Pancreas (tissue), 10 donors: Measurements from ENCODE around the gene SPATA33. TPM values are rescaled to one million over a fixed set of nuclear protein-coding genes. Genes with fewer than 3 reads are reported as not detected.
"Not testable (repeated sequence)": the region's sequence is repeated elsewhere in the genome, so short reads cannot be mapped to it uniquely, and the experiment has no call there.

Experiments
- ATAC-seq, 4 donors: fragments of 200-7000 bp; cut with Tn5 transposase; one replicate each; pipeline versions ENCODE4 v1.8.0 to v1.9.1; 2020; ENCODE audit warnings: mild to moderate bottlenecking in 4 of 4, moderate library complexity in 4 of 4
- DNase-seq, 6 donors: peaks; one replicate each; pipeline ENCODE4 v3.0.0-alpha.2; 2020
- FAIRE-seq: peaks from 2 replicates; lab custom pipeline; 2012; peaks lifted over from hg19 to GRCh38; lab: Jason Lieb, UNC
- H3K27ac ChIP-seq, 4 donors: fragments of 200-600 bp; sonication (generic); 1 replicate in 3 of 4; 2 replicates in 1 of 4; pipeline versions ENCODE4 v1.5.0 to v1.8.0; 2020
- H3K27me3 ChIP-seq, 4 donors: fragments of 200-600 bp; one replicate each; pipeline ENCODE4 v1.8.0; 2021
- H3K36me3 ChIP-seq, 3 donors: fragments of 200-600 bp; sonication (generic) in 1 of 3; one replicate each; pipeline versions ENCODE4 v1.5.0 to v1.8.0; 2020 to 2021
- H3K4me1 ChIP-seq, 3 donors: fragments of 200-600 bp; one replicate each; pipeline ENCODE4 v1.8.0; 2021
- H3K4me3 ChIP-seq, 4 donors: fragments of 200-600 bp; sonication (generic) in 2 of 4; one replicate each; pipeline versions ENCODE4 v1.5.0 to v1.8.0; 2020 to 2021
- H3K9me3 ChIP-seq, 4 donors: fragments of 200-600 bp; one replicate each; pipeline ENCODE4 v1.8.0; 2021
- CTCF ChIP-seq, 4 donors: fragments of 200-600 bp; sonication (generic) in 3 of 4; IDR thresholded peaks; one replicate each; pipeline versions ENCODE4 v1.5.0 to v1.8.0; 2021; ENCODE audit warnings: antibody characterized with exemption in 4 of 4
- WGBS, 2 donors: extraction: QIAGEN DNeasy Blood & Tissue Kit; methylation state at CpG; one replicate each; pipeline ENCODE4 v1.1.7; 2013; 5-methylcytosine and 5-hydroxymethylcytosine counted together
- intact Hi-C, 3 donors: fragments of 100-400 bp; cut with DNase I; formaldehyde crosslinking; loops; one replicate each; pipeline versions ENCODE4 v1.11.1 to v1.14.2; 2022
- polyA plus RNA-seq, 2 donors: library from polyadenylated mRNA; stranded (reverse); fragments of 200-250 nt; gene quantifications; one replicate each; pipeline ENCODE4 v1.2.3, GENCODE V29; 2013
- total RNA-seq, 6 donors: library from RNA; stranded (reverse); fragmentation: NEBNext Ultra II Directional in 4 of 6; extraction: Animal tissue kit (Norgen Biotek cat#: 25700) in 4 of 6; gene quantifications; one replicate each; pipeline versions ENCODE4 v1.2.1 to v1.2.4, GENCODE V29; 2021 to 2023
- donor health status: healthy with polysubstance abuse.
- donor health status: DM: no; HTN: no; CAD: no; lungs with moderate emphysema.
- donor health status: DM: no; HTN: no; CAD: no.
- donor health status: control.
- donor health status: control.
- donor health status: Bipolar disorder and iron deficiency.
- donor health status: DM: yes; HTN: yes; CAD: no.
- donor health status: DM: no; HTN: no; CAD: no.
- donor health status: DM: no; HTN: no; CAD: no.
- donor health status: DM: yes; HTN: yes; CAD: no.

The SPATA33 gene
- total and polyA plus RNA-seq, 8 donors, result 2.4 to 9.3 (median 3.8) TPM

GRCh38 chr16:89686520-89687091 lies 29.0 kb downstream of the SPATA33 start, which contains the start of gene CDK10:
Gene CDK10, plus strand, starts transcription at chr16:89686689. Its CDS starts 22 bp downstream, at chr16:89686711.
- no peak for TF ChIP-seq CTCF (IDR thresholded peaks at IDR 0.05)
- peaks cover 9 to 16% (median 12%) of the 10 kb centered on the region in 3 donors for H3K4me1 ChIP-seq
- H3K9me3 ChIP-seq, result no peaks in the 10 kb centered on the region
- 0 to 1% methylated on average over 54 to 67 of the region's 67 CpGs for WGBS, 2 donors
- peak within 1 kb of the TSS; percentile 78 to 91 (median 86) for H3K27ac ChIP-seq
- intact Hi-C loops, result no loop called here
- peak within 1 kb of the TSS; percentile 69 to 100 (median 95) for H3K4me3 ChIP-seq
- no peaks in the 10 kb centered on the region for H3K27me3 ChIP-seq
- peak; percentile 84 to 93 (median 90) for ATAC-seq
- FAIRE-seq, result no peak
- DNase-seq, result peak; percentile 87 to 98 (median 94)
- peaks cover 0 to 13% (median 6%) of the 10 kb centered on the region in 3 donors for H3K36me3 ChIP-seq

GRCh38 chr16:89687092-89687940 lies 29.7 kb downstream of the SPATA33 start:
- FAIRE-seq (no peak), DNase-seq (peak; percentile 79 to 93 (median 86)), ATAC-seq (peak; percentile 89 to 92 (median 90))
- intact Hi-C loops, result no loop called here
- Histone ChIP-seq H3K9me3 (no peaks in the 10 kb centered on the region), H3K4me1 (peaks cover 9 to 16% (median 12%) of the 10 kb centered on the region in 3 donors), H3K36me3 (peaks cover 0 to 18% (median 13%) of the 10 kb centered on the region in 3 donors), H3K27me3 (no peaks in the 10 kb centered on the region), H3K4me3 (peak overlapping the region; percentile 69 to 100 (median 95)), H3K27ac (peak overlapping the region; percentile 78 to 91 (median 86))
- no peak for TF ChIP-seq CTCF (IDR thresholded peaks at IDR 0.05)
- 4 to 5% methylated on average over 42 of the region's 42 CpGs for WGBS, 2 donors

- Histone ChIP-seq H3K27me3 (no peaks in the 10 kb centered on the region), H3K27ac (peak overlapping the region in 1 of 4 donors; percentile 87), H3K4me3 (no peak overlapping the region), H3K4me1 (peaks cover 9 to 16% (median 12%) of the 10 kb centered on the region in 3 donors), H3K36me3 (peaks cover 0 to 24% (median 24%) of the 10 kb centered on the region in 3 donors), H3K9me3 (no peaks in the 10 kb centered on the region)
- DNase-seq (peak in 1 of 6 donors; percentile 9), ATAC-seq (no peak), FAIRE-seq (no peak)
- no peak for TF ChIP-seq CTCF (IDR thresholded peaks at IDR 0.05)
- 61 to 62% methylated on average over 5 of the region's 5 CpGs for WGBS, 2 donors
- intact Hi-C loops, result no loop called here
Measured at GRCh38 chr16:89688395-89688794, 30.8 kb downstream of the SPATA33 start.

- H3K9me3 ChIP-seq, result no peaks in the 10 kb centered on the region
- FAIRE-seq, result no peak
- intact Hi-C loops, result no loop called here
- ATAC-seq, result no peak
- peaks cover 0 to 32% (median 32%) of the 10 kb centered on the region in 3 donors for H3K36me3 ChIP-seq
- no peaks in the 10 kb centered on the region for H3K27me3 ChIP-seq
- peaks cover 9 to 16% (median 12%) of the 10 kb centered on the region in 3 donors for H3K4me1 ChIP-seq
- WGBS, 2 donors, result 90 to 91% methylated on average over 13 of the region's 13 CpGs
- no peak overlapping the region for H3K4me3 ChIP-seq
- H3K27ac ChIP-seq, result no peak overlapping the region
- DNase-seq, result peak in 1 of 6 donors; percentile 28
- TF ChIP-seq CTCF (IDR thresholded peaks at IDR 0.05), result no peak
Measured at GRCh38 chr16:89689142-89689541, 31.5 kb downstream of the SPATA33 start.

- ATAC-seq, FAIRE-seq, intact Hi-C loops, H3K27ac ChIP-seq, H3K4me3 ChIP-seq, H3K27me3 ChIP-seq, H3K9me3 ChIP-seq: not testable (repeated sequence)
- 76 to 92% methylated on average over 4 of the region's 4 CpGs for WGBS, 2 donors
- peak in 1 of 6 donors; percentile 17 for DNase-seq
- H3K4me1 ChIP-seq, result peaks cover 9 to 16% (median 12%) of the 10 kb centered on the region in 3 donors
- peaks cover 0 to 36% (median 35%) of the 10 kb centered on the region in 3 donors for H3K36me3 ChIP-seq
Measured at GRCh38 chr16:89689621-89690020, 32.0 kb downstream of the SPATA33 start.
